Neural progenitor cell (in vitro differentiated cells): ENCODE measurements around the gene TOLLIP.
"Not testable (repeated sequence)": the region's sequence is repeated elsewhere in the genome, so short reads cannot be mapped to it uniquely, and the experiment has no call there.

Experiments
- EZH2phosphoT487 ChIP-seq: fragments of 200-600 bp; sonication (generic); IDR thresholded peaks from 2 replicates; pipeline ENCODE4 v1.6.1; 2017; ENCODE audit warnings: antibody characterized with exemption
- TF ChIP-seq, protein P1 (sequence below): fragments of 200-600 bp; sonication (generic); IDR thresholded peaks from 2 replicates; pipeline ENCODE4 v1.5.1; 2017; ENCODE audit warnings: antibody characterized with exemption, mild to moderate bottlenecking

DNA sequence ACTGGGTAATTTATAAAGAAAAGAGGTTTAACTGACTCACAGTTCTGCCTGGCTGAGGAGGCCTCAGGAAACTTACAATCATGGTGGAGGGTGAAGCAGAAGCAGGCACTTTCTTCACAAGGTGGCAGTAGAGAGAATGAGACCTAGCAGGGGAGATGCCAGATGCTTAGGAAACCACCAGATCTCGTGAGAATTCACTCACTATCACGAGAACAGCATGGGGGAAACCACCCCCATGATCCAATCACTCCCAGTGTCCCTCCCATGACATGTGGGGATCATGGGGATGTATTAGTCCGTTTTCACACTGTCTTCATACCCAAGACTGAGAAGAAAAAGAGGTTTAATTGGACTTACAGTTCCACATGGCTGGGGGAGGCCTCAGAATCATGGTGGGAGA, 45.0 kb downstream of the TOLLIP start:
- TF ChIP-seq, protein P1, sequence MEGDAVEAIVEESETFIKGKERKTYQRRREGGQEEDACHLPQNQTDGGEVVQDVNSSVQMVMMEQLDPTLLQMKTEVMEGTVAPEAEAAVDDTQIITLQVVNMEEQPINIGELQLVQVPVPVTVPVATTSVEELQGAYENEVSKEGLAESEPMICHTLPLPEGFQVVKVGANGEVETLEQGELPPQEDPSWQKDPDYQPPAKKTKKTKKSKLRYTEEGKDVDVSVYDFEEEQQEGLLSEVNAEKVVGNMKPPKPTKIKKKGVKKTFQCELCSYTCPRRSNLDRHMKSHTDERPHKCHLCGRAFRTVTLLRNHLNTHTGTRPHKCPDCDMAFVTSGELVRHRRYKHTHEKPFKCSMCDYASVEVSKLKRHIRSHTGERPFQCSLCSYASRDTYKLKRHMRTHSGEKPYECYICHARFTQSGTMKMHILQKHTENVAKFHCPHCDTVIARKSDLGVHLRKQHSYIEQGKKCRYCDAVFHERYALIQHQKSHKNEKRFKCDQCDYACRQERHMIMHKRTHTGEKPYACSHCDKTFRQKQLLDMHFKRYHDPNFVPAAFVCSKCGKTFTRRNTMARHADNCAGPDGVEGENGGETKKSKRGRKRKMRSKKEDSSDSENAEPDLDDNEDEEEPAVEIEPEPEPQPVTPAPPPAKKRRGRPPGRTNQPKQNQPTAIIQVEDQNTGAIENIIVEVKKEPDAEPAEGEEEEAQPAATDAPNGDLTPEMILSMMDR, result peak; percentile 35
- not testable (repeated sequence) for TF ChIP-seq EZH2phosphoT487
